ENCODE data around the gene OST4.

Gene OST4

GRCh38 chr2:27091746-27092695 is 20.6 kb upstream of the OST4 start:
- Histone ChIP-seq H3K9ac (ENCODE audit: low read length) (no peak overlapping the region), H3K4me1 (ENCODE audit: insufficient read depth, low read length) (peaks cover 18% of the 10 kb centered on the region), H3K36me3 (ENCODE audit: insufficient read depth, low read length) (no peaks in the 10 kb centered on the region), H3K27ac (ENCODE audit: low read depth, low read length) (no peak overlapping the region), H3K4me3 (ENCODE audit: low read depth in 1 of 2, low read length in 2 of 2) (no peak overlapping the region), H3K27me3 (ENCODE audit: control insufficient read depth in 1 of 2, insufficient read depth in 2 of 2, low read length in 2 of 2) (no peaks in the 10 kb centered on the region), H3K9me3 (ENCODE audit: low read length) (no peaks in the 10 kb centered on the region)

DNA sequence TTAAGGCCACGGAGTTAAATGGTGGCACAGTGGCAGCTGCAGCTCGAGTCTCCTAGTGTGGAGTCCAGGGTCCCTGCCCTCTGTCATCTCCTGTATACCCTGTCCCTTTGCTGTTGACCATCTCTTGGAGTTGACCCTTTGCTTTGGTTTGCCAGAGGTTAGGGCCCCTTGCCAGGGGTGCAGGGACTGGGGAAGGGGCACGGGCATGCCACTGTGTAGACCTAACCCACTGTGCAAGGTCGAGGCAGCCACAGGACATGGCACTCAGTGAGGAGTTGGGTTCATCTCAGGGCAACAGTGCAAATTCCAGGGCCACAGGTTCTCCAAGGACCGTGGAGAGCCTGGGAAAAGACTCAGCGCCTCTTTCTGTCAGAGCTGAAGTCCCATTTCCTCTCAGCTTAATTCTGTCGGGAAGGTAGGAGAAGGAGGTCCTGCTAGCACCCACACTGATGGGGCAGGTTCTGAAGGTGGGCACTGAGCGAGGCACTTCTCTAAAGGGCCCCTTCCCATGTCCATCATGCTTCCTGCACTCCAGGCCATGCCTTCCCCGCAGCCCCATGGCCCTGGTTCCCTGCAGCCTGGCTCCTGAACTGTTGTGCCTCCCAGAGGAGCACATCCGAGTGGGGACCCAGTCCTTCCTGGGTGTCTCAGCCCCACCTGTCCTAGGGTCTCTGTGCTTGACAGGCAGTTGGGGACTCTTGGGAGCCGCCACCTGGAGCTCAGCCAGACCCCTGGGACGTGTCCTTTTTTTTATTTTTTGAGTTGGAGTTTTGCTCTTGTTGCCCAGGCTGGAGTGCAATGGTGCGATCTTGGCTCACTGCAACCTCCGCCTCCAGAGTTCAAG is 17.9 kb upstream of the OST4 start:
- H3K9ac ChIP-seq (ENCODE audit: low read length) = no peak overlapping the region
- no peaks in the 10 kb centered on the region for H3K27me3 ChIP-seq (ENCODE audit: control insufficient read depth in 1 of 2, insufficient read depth in 2 of 2, low read length in 2 of 2)
- H3K4me3 ChIP-seq (ENCODE audit: low read depth in 1 of 2, low read length in 2 of 2) = no peak overlapping the region
- H3K27ac ChIP-seq (ENCODE audit: low read depth, low read length) = no peak overlapping the region
- H3K9me3 ChIP-seq (ENCODE audit: low read length) = no peaks in the 10 kb centered on the region
- H3K36me3 ChIP-seq (ENCODE audit: insufficient read depth, low read length) = no peaks in the 10 kb centered on the region
- H3K4me1 ChIP-seq (ENCODE audit: insufficient read depth, low read length) = peaks cover 24% of the 10 kb centered on the region

DNA sequence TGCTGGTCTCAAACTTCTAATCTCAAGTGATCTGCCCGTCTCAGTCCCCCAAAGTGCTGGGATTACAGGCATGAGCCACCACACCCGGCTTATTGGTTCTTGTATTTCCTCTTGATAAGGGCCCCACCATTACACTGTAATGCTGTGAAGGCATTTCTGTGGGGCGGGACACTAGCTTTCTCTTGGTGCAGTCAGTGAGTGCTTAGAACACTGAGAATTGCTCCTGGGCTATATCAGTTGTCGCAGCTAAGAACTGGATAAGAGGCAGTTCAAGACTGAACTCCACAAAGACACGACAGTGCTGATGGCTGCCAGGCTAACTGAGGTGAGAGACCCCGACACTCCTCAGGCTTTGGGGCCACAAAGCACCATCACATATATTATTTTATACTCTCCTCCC is 17.2 kb upstream of the OST4 start:
- no peak overlapping the region for H3K9ac ChIP-seq (ENCODE audit: low read length)
- no peaks in the 10 kb centered on the region for H3K9me3 ChIP-seq (ENCODE audit: low read length)
- no peak overlapping the region for H3K4me3 ChIP-seq (ENCODE audit: low read depth in 1 of 2, low read length in 2 of 2)
- no peak overlapping the region for H3K27ac ChIP-seq (ENCODE audit: low read depth, low read length)
- no peaks in the 10 kb centered on the region for H3K36me3 ChIP-seq (ENCODE audit: insufficient read depth, low read length)
- no peaks in the 10 kb centered on the region for H3K27me3 ChIP-seq (ENCODE audit: control insufficient read depth in 1 of 2, insufficient read depth in 2 of 2, low read length in 2 of 2)
- H3K4me1 ChIP-seq (ENCODE audit: insufficient read depth, low read length) = peaks cover 30% of the 10 kb centered on the region

- Histone ChIP-seq H3K4me3 (ENCODE audit: low read depth in 1 of 2, low read length in 2 of 2) (no peak overlapping the region), H3K27me3 (ENCODE audit: control insufficient read depth in 1 of 2, insufficient read depth in 2 of 2, low read length in 2 of 2) (no peaks in the 10 kb centered on the region), H3K9ac (ENCODE audit: low read length) (no peak overlapping the region), H3K36me3 (ENCODE audit: insufficient read depth, low read length) (peaks cover 6% of the 10 kb centered on the region), H3K9me3 (ENCODE audit: low read length) (no peaks in the 10 kb centered on the region), H3K4me1 (ENCODE audit: insufficient read depth, low read length) (peaks cover 37% of the 10 kb centered on the region), H3K27ac (ENCODE audit: low read depth, low read length) (no peak overlapping the region)
Observed at GRCh38 chr2:27087823-27088410, 16.5 kb upstream of the OST4 start.

- Histone ChIP-seq H3K27me3 (ENCODE audit: control insufficient read depth in 1 of 2, insufficient read depth in 2 of 2, low read length in 2 of 2) (no peaks in the 10 kb centered on the region), H3K36me3 (ENCODE audit: insufficient read depth, low read length) (peaks cover 12% of the 10 kb centered on the region), H3K9me3 (ENCODE audit: low read length) (no peaks in the 10 kb centered on the region), H3K4me3 (ENCODE audit: low read depth in 1 of 2, low read length in 2 of 2) (peak within 1 kb of the TSS; percentile 58 to 91), H3K9ac (ENCODE audit: low read length) (no peak within 1 kb of the TSS), H3K4me1 (ENCODE audit: insufficient read depth, low read length) (peaks cover 47% of the 10 kb centered on the region), H3K27ac (ENCODE audit: low read depth, low read length) (peak within 1 kb of the TSS; percentile 79)
Observed at GRCh38 chr2:27086724-27087593, 15.5 kb upstream of the OST4 start, which contains the start of gene KHK. Gene KHK, plus strand, starts transcription at chr2:27086772. Its CDS starts 488 bp downstream, at chr2:27087260.

DNA sequence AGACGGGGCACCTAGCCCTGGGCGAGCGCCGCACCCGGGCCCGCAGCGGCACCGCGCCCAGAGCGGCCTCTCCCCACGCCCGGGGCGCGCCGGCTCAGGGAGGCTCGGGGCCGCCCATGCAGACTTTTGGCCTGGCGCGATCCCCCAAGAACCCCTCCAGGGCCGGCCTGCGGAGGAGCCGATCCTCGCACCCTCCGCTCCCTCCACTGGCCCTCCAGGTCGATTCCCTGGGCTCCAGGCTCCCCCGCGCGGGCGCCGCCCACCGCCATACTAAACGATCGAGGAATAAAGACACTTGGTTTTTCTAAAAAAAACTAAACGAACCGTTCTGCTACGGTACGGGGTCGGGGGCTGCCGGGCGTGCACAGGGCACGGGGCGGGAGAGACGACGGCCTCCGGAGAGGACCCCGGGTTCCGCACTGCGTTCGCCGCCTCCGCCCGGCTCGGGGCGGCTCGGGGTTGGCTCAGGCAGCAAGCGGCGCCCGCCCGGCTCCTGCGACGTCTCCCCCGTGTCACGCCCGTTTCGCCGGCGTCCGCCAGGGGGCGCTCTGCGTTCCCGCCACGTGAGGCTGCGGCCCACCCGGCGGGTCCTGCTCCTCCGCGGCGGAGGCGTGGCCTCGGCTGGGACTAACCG is 14.8 kb upstream of the OST4 start:
- peak overlapping the region; percentile 79 for H3K27ac ChIP-seq (ENCODE audit: low read depth, low read length)
- H3K36me3 ChIP-seq (ENCODE audit: insufficient read depth, low read length) = peaks cover 17% of the 10 kb centered on the region
- H3K4me3 ChIP-seq (ENCODE audit: low read depth in 1 of 2, low read length in 2 of 2) = peak overlapping the region; percentile 24 to 64
- H3K9me3 ChIP-seq (ENCODE audit: low read length) = no peaks in the 10 kb centered on the region
- H3K4me1 ChIP-seq (ENCODE audit: insufficient read depth, low read length) = peaks cover 54% of the 10 kb centered on the region
- H3K9ac ChIP-seq (ENCODE audit: low read length) = no peak overlapping the region
- no peaks in the 10 kb centered on the region for H3K27me3 ChIP-seq (ENCODE audit: control insufficient read depth in 1 of 2, insufficient read depth in 2 of 2, low read length in 2 of 2)

GRCh38 chr2:27085673-27086089 is 14.2 kb upstream of the OST4 start:
- Histone ChIP-seq H3K36me3 (ENCODE audit: insufficient read depth, low read length) (peaks cover 17% of the 10 kb centered on the region), H3K4me1 (ENCODE audit: insufficient read depth, low read length) (peaks cover 56% of the 10 kb centered on the region), H3K4me3 (ENCODE audit: low read depth in 1 of 2, low read length in 2 of 2) (peak overlapping the region; percentile 24 to 64), H3K9me3 (ENCODE audit: low read length) (no peaks in the 10 kb centered on the region), H3K9ac (ENCODE audit: low read length) (peak overlapping the region; percentile 37), H3K27me3 (ENCODE audit: control insufficient read depth in 1 of 2, insufficient read depth in 2 of 2, low read length in 2 of 2) (no peaks in the 10 kb centered on the region), H3K27ac (ENCODE audit: low read depth, low read length) (peak overlapping the region; percentile 79)

- H3K4me1 ChIP-seq (ENCODE audit: insufficient read depth, low read length) = peaks cover 61% of the 10 kb centered on the region
- no peaks in the 10 kb centered on the region for H3K27me3 ChIP-seq (ENCODE audit: control insufficient read depth in 1 of 2, insufficient read depth in 2 of 2, low read length in 2 of 2)
- peak overlapping the region; percentile 37 for H3K9ac ChIP-seq (ENCODE audit: low read length)
- H3K36me3 ChIP-seq (ENCODE audit: insufficient read depth, low read length) = peaks cover 17% of the 10 kb centered on the region
- H3K9me3 ChIP-seq (ENCODE audit: low read length) = no peaks in the 10 kb centered on the region
- peak overlapping the region; percentile 24 to 64 for H3K4me3 ChIP-seq (ENCODE audit: low read depth in 1 of 2, low read length in 2 of 2)
- H3K27ac ChIP-seq (ENCODE audit: low read depth, low read length) = peak overlapping the region; percentile 79
Observed at GRCh38 chr2:27085062-27085672, 13.7 kb upstream of the OST4 start.

DNA sequence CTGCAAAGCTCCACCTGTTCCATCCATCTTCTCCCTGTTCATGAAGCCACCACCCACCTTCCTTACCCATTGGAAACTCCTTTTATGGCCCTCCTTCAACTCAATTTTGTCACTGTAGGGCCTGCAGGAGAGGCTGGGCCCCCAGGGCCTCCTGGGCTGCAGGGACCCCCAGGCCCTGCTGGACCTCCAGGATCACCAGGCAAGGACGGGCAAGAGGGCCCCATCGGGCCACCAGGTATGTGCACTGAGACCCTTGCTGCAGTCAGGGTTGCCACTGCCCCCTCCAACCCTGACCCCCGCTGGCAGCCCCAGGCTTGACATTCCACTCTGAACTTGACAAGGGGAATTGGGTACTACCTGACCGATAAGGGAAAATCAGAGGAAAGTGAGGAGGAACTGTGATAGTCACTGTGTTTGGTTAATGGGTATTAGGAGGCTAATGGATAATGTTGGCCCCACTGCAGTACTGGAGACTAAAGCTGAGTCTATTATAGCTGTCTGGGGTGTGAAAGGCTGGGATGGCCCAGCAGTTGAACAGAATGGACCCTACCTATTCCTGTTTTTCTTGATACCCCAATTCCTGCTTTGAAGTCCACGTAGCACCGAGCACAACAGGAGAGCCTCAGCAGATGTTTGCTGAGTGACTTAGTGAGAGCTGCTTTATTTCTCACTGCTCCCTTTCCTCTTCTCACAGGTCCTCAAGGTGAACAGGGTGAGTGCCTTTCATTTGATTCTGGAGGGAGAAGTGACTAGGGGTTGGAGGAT is 13.0 kb upstream of the OST4 start:
- Histone ChIP-seq H3K27ac (ENCODE audit: low read depth, low read length) (peak overlapping the region; percentile 79), H3K9me3 (ENCODE audit: low read length) (no peaks in the 10 kb centered on the region), H3K4me3 (ENCODE audit: low read depth in 1 of 2, low read length in 2 of 2) (no peak overlapping the region), H3K36me3 (ENCODE audit: insufficient read depth, low read length) (peaks cover 17% of the 10 kb centered on the region), H3K4me1 (ENCODE audit: insufficient read depth, low read length) (peaks cover 64% of the 10 kb centered on the region), H3K27me3 (ENCODE audit: control insufficient read depth in 1 of 2, insufficient read depth in 2 of 2, low read length in 2 of 2) (no peaks in the 10 kb centered on the region), H3K9ac (ENCODE audit: low read length) (peak overlapping the region; percentile 37)
